Esophagus squamous epithelium (tissue), 4 donors: ENCODE results near the gene APBB1IP.

Source experiments
- CTCF ChIP-seq, 6 experiments: fragments of 450-650 bp in 4 of 6; fragments of 200-600 bp in 2 of 6; sonication (generic) in 2 of 6; IDR thresholded peaks; one replicate each; pipeline ENCODE4 v1.5.1; 2016 to 2019; ENCODE audit warnings: antibody characterized with exemption in 6 of 6, mild to moderate bottlenecking in 4 of 6, moderate library complexity in 4 of 6
- POLR2A ChIP-seq, 4 donors: fragments of 450-650 bp; IDR thresholded peaks; one replicate each; pipeline ENCODE4 v1.6.1; 2017; ENCODE audit warnings: antibody characterized with exemption in 4 of 4, mild to moderate bottlenecking in 4 of 4, moderate library complexity in 3 of 4

- TF ChIP-seq CTCF (IDR thresholded peaks at IDR 0.05) (no peak), POLR2A (IDR thresholded peaks at IDR 0.05) (no peak)
These were observed 29.2 kb upstream of the APBB1IP start for GRCh38 chr10:26408858-26409494.
